ENCODE data around the gene TM4SF4.

DNA sequence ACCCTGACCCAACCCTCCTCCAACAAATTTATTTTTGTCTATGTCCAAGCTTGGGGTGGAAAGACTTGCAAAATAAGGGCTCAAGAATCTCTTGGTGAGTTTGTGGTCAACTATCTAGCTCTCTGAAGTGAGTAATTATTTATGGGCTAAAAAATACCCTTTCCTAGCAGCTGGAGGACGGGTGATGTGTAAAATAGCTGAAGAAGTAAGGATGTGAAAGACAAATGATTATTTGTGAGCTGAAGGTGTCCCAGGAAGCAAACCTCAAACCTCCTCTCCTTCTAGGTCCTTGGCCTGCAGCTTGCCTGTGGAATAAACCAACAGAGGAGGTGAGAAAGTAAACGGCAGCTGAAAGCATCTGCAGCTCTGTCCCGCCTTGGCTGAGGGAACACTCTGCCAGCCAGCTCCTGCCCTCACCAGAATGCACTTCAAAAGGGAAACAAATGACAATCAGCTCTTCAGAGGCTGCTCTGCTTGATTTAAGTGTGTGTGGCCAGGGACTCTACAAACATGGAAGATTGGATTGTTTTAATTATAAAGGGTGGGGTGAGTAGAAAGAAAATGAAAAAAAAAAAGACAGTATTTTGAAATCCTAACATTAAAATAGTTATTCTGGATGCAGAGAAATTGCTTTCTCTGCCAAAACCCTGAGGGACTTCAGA, 60.3 kb downstream of the TM4SF4 start:
- TF ChIP-seq, protein P1, sequence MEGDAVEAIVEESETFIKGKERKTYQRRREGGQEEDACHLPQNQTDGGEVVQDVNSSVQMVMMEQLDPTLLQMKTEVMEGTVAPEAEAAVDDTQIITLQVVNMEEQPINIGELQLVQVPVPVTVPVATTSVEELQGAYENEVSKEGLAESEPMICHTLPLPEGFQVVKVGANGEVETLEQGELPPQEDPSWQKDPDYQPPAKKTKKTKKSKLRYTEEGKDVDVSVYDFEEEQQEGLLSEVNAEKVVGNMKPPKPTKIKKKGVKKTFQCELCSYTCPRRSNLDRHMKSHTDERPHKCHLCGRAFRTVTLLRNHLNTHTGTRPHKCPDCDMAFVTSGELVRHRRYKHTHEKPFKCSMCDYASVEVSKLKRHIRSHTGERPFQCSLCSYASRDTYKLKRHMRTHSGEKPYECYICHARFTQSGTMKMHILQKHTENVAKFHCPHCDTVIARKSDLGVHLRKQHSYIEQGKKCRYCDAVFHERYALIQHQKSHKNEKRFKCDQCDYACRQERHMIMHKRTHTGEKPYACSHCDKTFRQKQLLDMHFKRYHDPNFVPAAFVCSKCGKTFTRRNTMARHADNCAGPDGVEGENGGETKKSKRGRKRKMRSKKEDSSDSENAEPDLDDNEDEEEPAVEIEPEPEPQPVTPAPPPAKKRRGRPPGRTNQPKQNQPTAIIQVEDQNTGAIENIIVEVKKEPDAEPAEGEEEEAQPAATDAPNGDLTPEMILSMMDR (IDR thresholded peaks at IDR 0.05; ENCODE audit: low read depth, low read length, missing input control), result no peak
- TF ChIP-seq JUND (IDR thresholded peaks at IDR 0.05) (no peak), SP1 (IDR thresholded peaks at IDR 0.05) (no peak)
- TF ChIP-seq, protein P2, sequence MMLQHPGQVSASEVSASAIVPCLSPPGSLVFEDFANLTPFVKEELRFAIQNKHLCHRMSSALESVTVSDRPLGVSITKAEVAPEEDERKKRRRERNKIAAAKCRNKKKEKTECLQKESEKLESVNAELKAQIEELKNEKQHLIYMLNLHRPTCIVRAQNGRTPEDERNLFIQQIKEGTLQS (IDR thresholded peaks at IDR 0.05), result no peak
- TF ChIP-seq, protein P3, sequence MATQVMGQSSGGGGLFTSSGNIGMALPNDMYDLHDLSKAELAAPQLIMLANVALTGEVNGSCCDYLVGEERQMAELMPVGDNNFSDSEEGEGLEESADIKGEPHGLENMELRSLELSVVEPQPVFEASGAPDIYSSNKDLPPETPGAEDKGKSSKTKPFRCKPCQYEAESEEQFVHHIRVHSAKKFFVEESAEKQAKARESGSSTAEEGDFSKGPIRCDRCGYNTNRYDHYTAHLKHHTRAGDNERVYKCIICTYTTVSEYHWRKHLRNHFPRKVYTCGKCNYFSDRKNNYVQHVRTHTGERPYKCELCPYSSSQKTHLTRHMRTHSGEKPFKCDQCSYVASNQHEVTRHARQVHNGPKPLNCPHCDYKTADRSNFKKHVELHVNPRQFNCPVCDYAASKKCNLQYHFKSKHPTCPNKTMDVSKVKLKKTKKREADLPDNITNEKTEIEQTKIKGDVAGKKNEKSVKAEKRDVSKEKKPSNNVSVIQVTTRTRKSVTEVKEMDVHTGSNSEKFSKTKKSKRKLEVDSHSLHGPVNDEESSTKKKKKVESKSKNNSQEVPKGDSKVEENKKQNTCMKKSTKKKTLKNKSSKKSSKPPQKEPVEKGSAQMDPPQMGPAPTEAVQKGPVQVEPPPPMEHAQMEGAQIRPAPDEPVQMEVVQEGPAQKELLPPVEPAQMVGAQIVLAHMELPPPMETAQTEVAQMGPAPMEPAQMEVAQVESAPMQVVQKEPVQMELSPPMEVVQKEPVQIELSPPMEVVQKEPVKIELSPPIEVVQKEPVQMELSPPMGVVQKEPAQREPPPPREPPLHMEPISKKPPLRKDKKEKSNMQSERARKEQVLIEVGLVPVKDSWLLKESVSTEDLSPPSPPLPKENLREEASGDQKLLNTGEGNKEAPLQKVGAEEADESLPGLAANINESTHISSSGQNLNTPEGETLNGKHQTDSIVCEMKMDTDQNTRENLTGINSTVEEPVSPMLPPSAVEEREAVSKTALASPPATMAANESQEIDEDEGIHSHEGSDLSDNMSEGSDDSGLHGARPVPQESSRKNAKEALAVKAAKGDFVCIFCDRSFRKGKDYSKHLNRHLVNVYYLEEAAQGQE (IDR thresholded peaks at IDR 0.05), result no peak
- TF ChIP-seq, protein P4, sequence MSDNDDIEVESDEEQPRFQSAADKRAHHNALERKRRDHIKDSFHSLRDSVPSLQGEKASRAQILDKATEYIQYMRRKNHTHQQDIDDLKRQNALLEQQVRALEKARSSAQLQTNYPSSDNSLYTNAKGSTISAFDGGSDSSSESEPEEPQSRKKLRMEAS (IDR thresholded peaks at IDR 0.05), result no peak

All from liver (tissue), 3 donors.